OCI-LY7 (cell line): ENCODE measurements around the gene CDH2. TPM values are rescaled to one million over a fixed set of nuclear protein-coding genes. Genes with fewer than 3 reads are reported as not detected.

Experiments used
- BruUV-seq: library from RNA; stranded (reverse); fragments of 400-500 nt; replicated peaks from 2 replicates; lab custom pipeline; 2021; lab: Mats Ljungman, UMichigan
- CTCF ChIA-PET: fragments of 300-600 bp; sonication (Branson Sonifier 250); formaldehyde crosslinking; loops from one replicate; lab custom pipeline; 2022; ENCODE audit warnings: antibody characterized with exemption; ENCODE audit not compliant: unreplicated experiment; lab: Charles Lee
- POLR2A ChIA-PET: fragments of 300-600 bp; sonication (Branson Sonifier 250); formaldehyde crosslinking; loops from one replicate; lab custom pipeline; 2022; ENCODE audit warnings: antibody characterized with exemption; lab: Charles Lee
- DNase-seq: peaks from one replicate; pipeline ENCODE4 v3.0.0-alpha.2; 2015; ENCODE audit warnings: low spot score
- H2AFZ ChIP-seq: fragments of 200-600 bp; sonication (generic), shearing (Covaris generic); 2 replicates; pipeline ENCODE4 v1.6.1; 2014; ENCODE audit warnings: mild to moderate bottlenecking, antibody characterized with exemption, low read length, moderate library complexity
- H3K27ac ChIP-seq: fragments of 200-600 bp; sonication (generic); 2 replicates; pipeline ENCODE4 v1.5.1; 2014; ENCODE audit warnings: mixed run types, low read depth, mild to moderate bottlenecking, moderate library complexity, low read length, inconsistent platforms; ENCODE audit not compliant: poor library complexity, severe bottlenecking
- H3K36me3 ChIP-seq: fragments of 200-600 bp; sonication (generic); 2 replicates; pipeline ENCODE4 v1.6.1; 2014; ENCODE audit warnings: mild to moderate bottlenecking, antibody characterized with exemption, low read length, moderate library complexity, mixed read lengths; ENCODE audit not compliant: insufficient read depth
- H3K4me1 ChIP-seq: fragments of 200-600 bp; sonication (generic); 2 replicates; pipeline ENCODE4 v1.5.1; 2014; ENCODE audit warnings: mild to moderate bottlenecking, low read length; ENCODE audit not compliant: insufficient read depth, poor library complexity, severe bottlenecking
- H3K4me2 ChIP-seq: fragments of 200-600 bp; sonication (generic); 2 replicates; pipeline ENCODE4 v1.6.1; 2014; ENCODE audit warnings: mild to moderate bottlenecking, low read length
- H3K4me3 ChIP-seq: fragments of 200-600 bp; sonication (generic); 2 replicates; pipeline ENCODE4 v1.5.1; 2014; ENCODE audit warnings: mild to moderate bottlenecking, low read depth, low read length; ENCODE audit not compliant: poor library complexity, severe bottlenecking
- H3K79me2 ChIP-seq: fragments of 200-600 bp; sonication (generic); 2 replicates; pipeline ENCODE4 v1.6.1; 2016; ENCODE audit warnings: low read depth, mild to moderate bottlenecking, low read length, moderate library complexity, mixed read lengths; ENCODE audit not compliant: insufficient read depth
- H3K9me2 ChIP-seq: fragments of 200-600 bp; sonication (generic); 2 replicates; pipeline ENCODE4 v1.6.1; 2016; ENCODE audit warnings: mild to moderate bottlenecking, low read length, mixed read lengths; ENCODE audit not compliant: insufficient read depth
- H3K9me3 ChIP-seq: fragments of 200-600 bp; sonication (generic); 2 replicates; pipeline ENCODE4 v1.6.1; 2014; ENCODE audit warnings: mild to moderate bottlenecking, mixed run types, low read length, mixed read lengths
- H4K20me1 ChIP-seq: fragments of 200-600 bp; sonication (generic); 2 replicates; pipeline ENCODE4 v1.6.1; 2014; ENCODE audit warnings: mild to moderate bottlenecking, antibody characterized with exemption, low read length, moderate library complexity, mixed read lengths; ENCODE audit not compliant: insufficient read depth
- CTCF ChIP-seq: fragments of 200-600 bp; sonication (generic); conservative IDR thresholded peaks from 2 replicates; pipeline ENCODE4 v1.5.1; 2014; ENCODE audit warnings: mild to moderate bottlenecking, antibody characterized with exemption, low read length, moderate library complexity, mixed read lengths
- EZH2phosphoT487 ChIP-seq: fragments of 200-600 bp; sonication (generic); IDR thresholded peaks from 2 replicates; pipeline ENCODE4 v1.6.1; 2018; ENCODE audit warnings: low read depth, borderline replicate concordance, mild to moderate bottlenecking, mixed run types, antibody characterized with exemption, low read length, moderate library complexity, mixed read lengths
- intact Hi-C: fragments of 100-400 bp; cut with micrococcal nuclease; formaldehyde crosslinking; loops from one replicate; pipeline ENCODE4 v1.10.0; 2022; ENCODE audit not compliant: unreplicated experiment
- total RNA-seq, 2 experiments: library from RNA; depleted of rRNA in 1 of 2; stranded (reverse); fragments of >200 nt in 1 of 2; shearing (Covaris generic) in 1 of 2; gene quantifications; 2 replicates each; pipeline ENCODE4 v1.2.3, GENCODE V29; 2014 to 2022

Gene CDH2
- total RNA-seq, 2 experiments from 2014 or later: not detected

DNA sequence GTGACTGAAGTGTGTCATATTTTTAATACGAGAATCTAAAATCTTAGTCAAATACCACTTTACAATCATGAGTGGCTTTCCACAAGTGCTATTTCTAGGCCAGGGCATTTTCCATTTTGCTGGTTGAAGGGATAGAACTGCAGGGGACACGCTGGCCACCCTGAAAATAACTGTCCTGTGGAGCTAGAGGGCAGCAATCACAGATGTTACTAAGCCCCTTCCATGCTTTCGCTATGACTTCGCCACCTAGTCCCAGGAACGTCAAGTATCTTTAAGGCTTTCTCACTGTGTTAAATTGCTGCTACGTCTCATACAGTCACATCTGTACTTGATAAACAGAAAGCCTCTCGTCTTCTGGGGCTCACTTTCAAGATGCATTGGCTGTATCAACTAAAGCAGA, 171.8 kb downstream of the CDH2 start:
- intact Hi-C loops: no loop called here
- Histone ChIP-seq H3K9me3 (no peaks in the 10 kb centered on the region), H3K4me2 (no peak overlapping the region), H3K27ac (no peak overlapping the region), H2AFZ (no peak overlapping the region), H3K79me2 (no peaks in the 10 kb centered on the region), H4K20me1 (no peaks in the 10 kb centered on the region), H3K9me2 (no peaks in the 10 kb centered on the region), H3K4me3 (no peak overlapping the region), H3K4me1 (no peaks in the 10 kb centered on the region), H3K36me3 (no peaks in the 10 kb centered on the region)
- ChIA-PET POLR2A (no interaction called here), CTCF (no interaction called here)
- DNase-seq: no peak
- BruUV-seq: no TSS peak
- TF ChIP-seq CTCF: no peak
- TF ChIP-seq EZH2phosphoT487: no peak

DNA sequence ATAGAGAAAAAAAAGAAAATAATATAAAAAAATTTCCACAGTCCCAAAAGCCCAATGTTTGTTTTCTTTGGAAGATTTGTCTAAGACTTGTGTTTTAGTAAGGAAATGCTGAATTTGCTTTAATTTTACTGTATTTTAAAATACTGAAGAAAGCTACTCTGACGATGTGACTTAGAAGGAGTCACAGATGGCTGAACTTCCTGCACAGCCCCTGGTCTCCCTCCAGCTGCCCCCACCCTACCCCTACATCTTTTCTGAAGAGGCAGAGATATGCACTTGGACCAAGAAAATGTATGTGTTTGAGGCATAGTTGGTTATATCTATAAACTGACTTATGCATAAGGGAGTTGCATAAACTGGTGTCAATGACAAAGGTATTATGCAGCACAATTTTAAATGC, 172.3 kb downstream of the CDH2 start:
- H3K4me1 ChIP-seq: no peaks in the 10 kb centered on the region
- no peak overlapping the region for H3K27ac ChIP-seq
- no peak overlapping the region for H2AFZ ChIP-seq
- TF ChIP-seq EZH2phosphoT487 (no peak), CTCF (no peak)
- intact Hi-C loops: no loop called here
- CTCF ChIA-PET: no interaction called here
- POLR2A ChIA-PET: no interaction called here
- no peaks in the 10 kb centered on the region for H3K36me3 ChIP-seq
- H3K79me2 ChIP-seq: no peaks in the 10 kb centered on the region
- no peaks in the 10 kb centered on the region for H4K20me1 ChIP-seq
- H3K9me2 ChIP-seq: no peaks in the 10 kb centered on the region
- no peaks in the 10 kb centered on the region for H3K9me3 ChIP-seq
- H3K4me2 ChIP-seq: no peak overlapping the region
- no TSS peak for BruUV-seq
- DNase-seq: no peak
- H3K4me3 ChIP-seq: no peak overlapping the region

GRCh38 chr18:28003451-28003850, 173.5 kb downstream of the CDH2 start:
- intact Hi-C loops: no loop called here

More at GRCh38 chr18:28003451-28003850, 173.5 kb downstream of the CDH2 start:
- CTCF ChIA-PET: no interaction called here
- H3K36me3 ChIP-seq: no peaks in the 10 kb centered on the region
- no peaks in the 10 kb centered on the region for H4K20me1 ChIP-seq
- H3K79me2 ChIP-seq: no peaks in the 10 kb centered on the region
- no peaks in the 10 kb centered on the region for H3K4me1 ChIP-seq
- H3K4me3 ChIP-seq: no peak overlapping the region
- TF ChIP-seq CTCF (no peak), EZH2phosphoT487 (no peak)
- no peaks in the 10 kb centered on the region for H3K9me2 ChIP-seq
- H3K9me3 ChIP-seq: no peaks in the 10 kb centered on the region
- H3K4me2 ChIP-seq: no peak overlapping the region
- no peak for DNase-seq
- POLR2A ChIA-PET: no interaction called here
- no TSS peak for BruUV-seq
- no peak overlapping the region for H3K27ac ChIP-seq
- no peak overlapping the region for H2AFZ ChIP-seq
